HepG2 (cell line): ENCODE results near the gene LATS2. TPM values are rescaled to one million over a fixed set of nuclear protein-coding genes. Genes with fewer than 3 reads are reported as not detected.

Experiments
- ATAC-seq: fragments of 200-7000 bp; cut with Tn5 transposase; 3 replicates; pipeline ENCODE4 v1.9.1; 2020; ENCODE audit warnings: mild to moderate bottlenecking, moderate library complexity
- BruUV-seq: library from RNA; stranded (reverse); fragments of 400-500 nt; replicated peaks from 2 replicates; lab custom pipeline; 2021; lab: Mats Ljungman, UMichigan
- CTCF ChIA-PET: fragments of 300-600 bp; formaldehyde crosslinking; extraction: SDS; loops from one replicate; lab custom pipeline; 2021; ENCODE audit warnings: low total read pairs, inconsistent platforms, low intra/inter-chr PET ratio; lab: Yijun Ruan, JAX
- POLR2A ChIA-PET: fragments of 350-600 bp; sonication (Branson Sonifier 250); formaldehyde crosslinking; loops from one replicate; lab custom pipeline; 2020; ENCODE audit warnings: antibody characterized with exemption, inconsistent platforms; lab: Yijun Ruan, JAX
- DNase-seq: peaks from one replicate; pipeline ENCODE4 v3.0.0-alpha.2; 2015; ENCODE audit warnings: low spot score
- FAIRE-seq: peaks from 3 replicates; lab custom pipeline; 2011; peaks lifted over from hg19 to GRCh38; lab: Jason Lieb, UNC
- H2AFZ ChIP-seq: one replicate; pipeline ENCODE4 v1.6.1; 2011; ENCODE audit warnings: low read length, inconsistent platforms
- H3K27ac ChIP-seq: fragments of 300-600 bp; 3 replicates; pipeline ENCODE4 v1.8.0; 2011; ENCODE audit warnings: mixed run types, mild to moderate bottlenecking, mixed read lengths, low read length, inconsistent platforms; ENCODE audit not compliant: insufficient read depth; ENCODE audit errors: extremely low read length
- H3K27me3 ChIP-seq, 2 experiments: fragments of 200-600 bp in 1 of 2; 2 replicates in 1 of 2; 3 replicates in 1 of 2; pipeline versions ENCODE4 v1.6.0 to v1.8.0; 2011; ENCODE audit warnings: low read length in 2 of 2, mild to moderate bottlenecking in 2 of 2, moderate library complexity in 2 of 2, inconsistent platforms in 1 of 2; ENCODE audit not compliant: insufficient read depth in 2 of 2, control insufficient read depth in 1 of 2
- H3K36me3 ChIP-seq, 2 experiments: fragments of 200-600 bp in 1 of 2; replicated peaks in 1 of 2; 2 replicates in 1 of 2; 3 replicates in 1 of 2; pipeline versions ENCODE4 v1.5.1 to v1.8.0; 2011; ENCODE audit warnings: low read length in 2 of 2, inconsistent platforms in 1 of 2; ENCODE audit not compliant: insufficient read depth in 2 of 2, control insufficient read depth in 1 of 2
- H3K4me1 ChIP-seq: 2 replicates; pipeline ENCODE4 v1.5.1; 2012; ENCODE audit warnings: low read length, inconsistent platforms; ENCODE audit not compliant: insufficient read depth
- H3K4me2 ChIP-seq: 2 replicates; pipeline ENCODE4 v1.6.0; 2011; ENCODE audit warnings: low read depth, low read length, inconsistent platforms
- H3K4me3 ChIP-seq, 3 experiments: fragments of 200-600 bp in 1 of 3; sonication (generic), shearing (Covaris generic) in 1 of 3; replicated peaks in 1 of 3; 2 replicates each; pipeline ENCODE4 v1.5.1; 2011 to 2016; ENCODE audit warnings: low read length in 3 of 3, inconsistent platforms in 2 of 3, low read depth in 2 of 3, mild to moderate bottlenecking in 2 of 3, control low read depth in 1 of 3, mixed read lengths in 1 of 3; ENCODE audit not compliant: insufficient read depth in 1 of 3
- H3K79me2 ChIP-seq: one replicate; pipeline ENCODE4 v1.6.1; 2011; ENCODE audit warnings: low read length, inconsistent platforms; ENCODE audit not compliant: insufficient read depth
- H3K9ac ChIP-seq: 2 replicates; pipeline ENCODE4 v1.6.0; 2011; ENCODE audit warnings: mild to moderate bottlenecking, low read depth, low read length, inconsistent platforms; ENCODE audit not compliant: insufficient read depth
- H3K9me3 ChIP-seq: 2 replicates; pipeline ENCODE4 v1.5.1; 2012; ENCODE audit warnings: mild to moderate bottlenecking, low read length
- H4K20me1 ChIP-seq: 2 replicates; pipeline ENCODE4 v1.6.0; 2011; ENCODE audit warnings: inconsistent platforms, mild to moderate bottlenecking, low read length, moderate library complexity; ENCODE audit not compliant: insufficient read depth
- NFE2L1 ChIP-seq: sonication (generic); formaldehyde crosslinking; IDR thresholded peaks from 2 replicates; pipeline ENCODE4 v1.4.0; 2020; ENCODE audit warnings: missing genetic modification reagents, mild to moderate bottlenecking, borderline replicate concordance
- PRDM4 ChIP-seq: sonication (generic); formaldehyde crosslinking; IDR thresholded peaks from 2 replicates; pipeline ENCODE4 v1.9.0; 2021; ENCODE audit warnings: missing genetic modification reagents, borderline replicate concordance
- REST ChIP-seq, 2 experiments: IDR thresholded peaks; 2 replicates each; pipeline ENCODE4 v1.6.1; 2011 to 2012; ENCODE audit warnings: low read length in 2 of 2, borderline replicate concordance in 1 of 2, low read depth in 1 of 2, mild to moderate bottlenecking in 1 of 2, moderate library complexity in 1 of 2
- STAG1 ChIP-seq: sonication (generic); formaldehyde crosslinking; IDR thresholded peaks from 2 replicates; pipeline ENCODE4 v1.4.0; 2020; ENCODE audit warnings: missing genetic modification reagents
- ZBTB20 ChIP-seq: sonication (generic); formaldehyde crosslinking; IDR thresholded peaks from 2 replicates; pipeline ENCODE4 v1.8.1; 2023; ENCODE audit warnings: missing genetic modification reagents, low read depth, mild to moderate bottlenecking, borderline replicate concordance
- ZNF142 ChIP-seq: sonication (generic); formaldehyde crosslinking; IDR thresholded peaks from 2 replicates; pipeline ENCODE4 v1.4.0; 2020; ENCODE audit warnings: missing genetic modification reagents
- ZNF180 ChIP-seq: sonication (generic); formaldehyde crosslinking; IDR thresholded peaks from 2 replicates; pipeline ENCODE4 v1.4.0; 2020; ENCODE audit warnings: low read depth, missing genetic modification reagents, borderline replicate concordance
- ZNF724P ChIP-seq: sonication (generic); formaldehyde crosslinking; IDR thresholded peaks from 2 replicates; pipeline ENCODE4 v1.8.0; 2022; ENCODE audit warnings: missing genetic modification reagents, borderline replicate concordance
- ZNF768 ChIP-seq: sonication (generic); formaldehyde crosslinking; IDR thresholded peaks from 2 replicates; pipeline ENCODE4 v1.4.0; 2020; ENCODE audit warnings: missing genetic modification reagents
- ZSCAN12 ChIP-seq: sonication (generic); formaldehyde crosslinking; IDR thresholded peaks from 2 replicates; pipeline ENCODE4 v1.9.0; 2021; ENCODE audit warnings: mild to moderate bottlenecking, missing genetic modification reagents
- WGBS: methylation state at CpG from one replicate; pipeline ENCODE4 v1.1.6; 2017; ENCODE audit warnings: low lambda C conversion rate; 5-methylcytosine and 5-hydroxymethylcytosine counted together
- in situ Hi-C: cut with HindIII; loops from 2 replicates; pipeline ENCODE4 v1.10.0; 2017; ENCODE audit warnings: low pct_unique_long_range_greater_than_20kb; ENCODE audit not compliant: extremely low pct_ligation_motif_present
- intact Hi-C: fragments of 100-400 bp; cut with micrococcal nuclease; formaldehyde crosslinking; loops from one replicate; pipeline ENCODE4 v1.10.0; 2022; ENCODE audit not compliant: unreplicated experiment
- polyA plus RNA-seq, 8 experiments: library from polyadenylated mRNA; depleted of rRNA in 3 of 8; stranded (reverse) in 7 of 8; unstranded in 1 of 8; fragments of >200 nt; fragmentation: Illumina TruSeq in 4 of 8; extraction: Trizol in 4 of 8; gene quantifications; 2 replicates each; pipeline versions ENCODE4 v1.2.1 to v1.2.3, GENCODE V29; 2011 to 2016; ENCODE audit warnings: low read depth in 4 of 8, missing spikeins in 1 of 8, mixed read lengths in 1 of 8; ENCODE audit not compliant: insufficient read depth in 1 of 8
- total RNA-seq, 5 experiments: library from RNA; depleted of rRNA; stranded (reverse); fragments of >200 nt; fragmentation: Illumina TruSeq; extraction: Trizol; gene quantifications; 2 replicates each; pipeline ENCODE4 v1.2.3, GENCODE V29; 2016; ENCODE audit warnings: low read depth in 1 of 5

The LATS2 gene
- total and polyA plus RNA-seq, 2 of the 13 experiments (the other 11 are each of a cell fraction or from before 2014, with no cell fraction given): 7.3 to 8.5 TPM

GRCh38 chr13:21039097-21039800 is 22.1 kb downstream of the LATS2 start (continued):
- no peak for TF ChIP-seq ZNF142 (CRISPR knock-in tag)
- TF ChIP-seq ZNF724P (CRISPR knock-in tag): no peak
- TF ChIP-seq ZNF180 (CRISPR knock-in tag): no peak

GRCh38 chr13:21037656-21038055 is 23.7 kb downstream of the LATS2 start:
- Histone ChIP-seq H4K20me1 (peaks cover 28% of the 10 kb centered on the region), H3K79me2 (peaks cover 85% of the 10 kb centered on the region), H3K27me3 (no peaks in the 10 kb centered on the region), H3K36me3 (peaks cover 8 to 26% of the 10 kb centered on the region in 2 experiments), H3K9ac (no peak overlapping the region), H3K4me3 (no peak overlapping the region), H3K27ac (no peak overlapping the region), H2AFZ (no peak overlapping the region), H3K4me2 (no peak overlapping the region), H3K9me3 (no peaks in the 10 kb centered on the region), H3K4me1 (peaks cover 24% of the 10 kb centered on the region)
- DNase-seq (no peak), FAIRE-seq (no peak), ATAC-seq (no peak)
- POLR2A ChIA-PET: no interaction called here
- intact Hi-C loops: no loop called here
- BruUV-seq: no TSS peak
- WGBS: 92% methylated on average over 6 of the region's 8 CpGs
- CTCF ChIA-PET: no interaction called here
- in situ Hi-C loops: no loop called here
- TF ChIP-seq NFE2L1 (CRISPR knock-in tag): no peak
- TF ChIP-seq REST (IDR thresholded peaks at IDR 0.05; ENCODE audit: borderline replicate concordance in 1 of 2, low read depth in 1 of 2, low read length in 2 of 2): no peak
- no peak for TF ChIP-seq PRDM4
- TF ChIP-seq STAG1 (CRISPR knock-in tag): no peak
- TF ChIP-seq ZBTB20 (CRISPR knock-in tag): no peak
- no peak for TF ChIP-seq ZNF768 (CRISPR knock-in tag)
- no peak for TF ChIP-seq ZSCAN12 (CRISPR knock-in tag)
